ENCODE results near the gene ZAR1. TPM values are rescaled to one million over a fixed set of nuclear protein-coding genes. Genes with fewer than 3 reads are reported as not detected.

Gene ZAR1
- total RNA-seq, 1 experiment from 2014 or later = 0.47 TPM

DNA sequence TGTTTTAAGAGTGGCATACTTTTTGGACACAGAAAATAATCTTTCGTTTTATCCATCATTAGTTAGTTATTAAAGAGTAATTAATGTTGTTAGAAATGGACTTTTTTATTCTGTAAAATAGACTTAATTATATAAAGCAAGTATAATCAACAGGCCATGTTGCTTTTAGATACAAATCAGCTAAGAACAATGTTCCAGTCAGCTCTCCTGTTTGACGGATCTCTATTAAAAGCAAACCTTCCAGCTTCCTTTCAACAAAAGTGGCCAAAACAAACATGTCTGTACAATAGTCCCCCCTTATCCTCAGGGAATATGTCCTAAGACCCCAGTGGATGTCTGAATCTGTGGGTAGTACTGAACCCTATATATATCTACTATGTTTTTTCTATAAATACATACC, 11.8 kb upstream of the ZAR1 start:
- Histone ChIP-seq H3K79me2 (ENCODE audit: insufficient read depth, low read length) (no peaks in the 10 kb centered on the region), H3K9me3 (ENCODE audit: control insufficient read depth in 1 of 2, insufficient read depth in 1 of 2, low read depth in 1 of 2, low read length in 2 of 2) (no peaks in the 10 kb centered on the region), H4K20me1 (ENCODE audit: insufficient read depth) (no peaks in the 10 kb centered on the region), H3K27me3 (ENCODE audit: insufficient read depth, low read length) (no peaks in the 10 kb centered on the region), H2AFZ (ENCODE audit: low read depth, low read length, poor library complexity, severe bottlenecking) (no peak overlapping the region), H3K4me3 (replicated peaks in 1 of 2; ENCODE audit: low read depth in 1 of 2, low read length in 2 of 2) (no peak overlapping the region), H3K4me2 (ENCODE audit: low read length) (no peak overlapping the region), H3K36me3 (ENCODE audit: control insufficient read depth in 1 of 2, insufficient read depth in 2 of 2, low read length in 2 of 2) (no peaks in the 10 kb centered on the region), H3K27ac (ENCODE audit: low read depth, low read length) (no peak overlapping the region), H3K9ac (ENCODE audit: low read length) (no peak overlapping the region), H3K9me2 (ENCODE audit: insufficient read depth) (no peaks in the 10 kb centered on the region), H3K4me1 (ENCODE audit: control insufficient read depth in 1 of 2, insufficient read depth in 2 of 2, low read length in 2 of 2) (peaks cover 2 to 5% of the 10 kb centered on the region in 2 experiments; a peak in 3 of 4 replicates)
- BruUV-seq (replicated peaks) = no TSS peak
- POLR2A ChIA-PET = no interaction called here
- DNase-seq (ENCODE audit: low read depth, low spot score) (no peak), ATAC-seq (no peak)
- CTCF ChIA-PET = no interaction called here
- no peak for TF ChIP-seq SRF (IDR thresholded peaks at IDR 0.05; ENCODE audit: low read depth)
- TF ChIP-seq, protein P1, sequence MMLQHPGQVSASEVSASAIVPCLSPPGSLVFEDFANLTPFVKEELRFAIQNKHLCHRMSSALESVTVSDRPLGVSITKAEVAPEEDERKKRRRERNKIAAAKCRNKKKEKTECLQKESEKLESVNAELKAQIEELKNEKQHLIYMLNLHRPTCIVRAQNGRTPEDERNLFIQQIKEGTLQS (IDR thresholded peaks at IDR 0.05) = no peak
- TF ChIP-seq JUND (IDR thresholded peaks at IDR 0.05) = no peak
- TF ChIP-seq POLR2A (IDR thresholded peaks at IDR 0.05; ENCODE audit: borderline replicate concordance, extremely low read depth, insufficient read depth, insufficient read length) = no peak
- intact Hi-C loops (cut with micrococcal nuclease) = no loop called here
- RAD21 ChIA-PET (ENCODE audit: low non-redundant PET in 1 of 2, low total read pairs in 2 of 2, uncharacterized antibody in 2 of 2, unreplicated experiment in 2 of 2) = no interaction called here

DNA sequence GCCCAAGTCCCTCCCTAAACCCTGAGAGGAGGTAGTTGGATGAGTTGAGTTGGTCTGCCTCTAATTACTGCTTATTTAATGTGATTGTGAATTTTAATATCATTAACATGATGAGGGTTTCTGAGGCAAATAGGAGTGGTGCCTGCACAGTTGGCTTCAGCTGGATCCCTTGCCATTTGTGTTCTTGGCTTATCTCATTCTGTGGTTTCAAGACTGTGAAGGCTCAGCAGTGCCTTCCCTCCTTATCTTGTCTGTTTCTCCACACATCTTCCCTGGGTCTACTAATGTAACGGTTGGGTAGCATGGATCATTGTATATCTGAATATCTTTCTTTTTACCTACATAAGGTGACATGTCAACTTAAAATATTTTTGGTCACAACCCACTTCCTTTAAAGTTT, 8.5 kb upstream of the ZAR1 start:
- H3K4me2 ChIP-seq (ENCODE audit: low read length) = no peak overlapping the region
- H3K79me2 ChIP-seq (ENCODE audit: insufficient read depth, low read length) = peaks cover 4% of the 10 kb centered on the region; the same call in 1 of the 2 replicates
- no peaks in the 10 kb centered on the region for H3K36me3 ChIP-seq (ENCODE audit: control insufficient read depth in 1 of 2, insufficient read depth in 2 of 2, low read length in 2 of 2)
- H3K27me3 ChIP-seq (ENCODE audit: insufficient read depth, low read length) = no peaks in the 10 kb centered on the region
- no peak for DNase-seq (ENCODE audit: low read depth, low spot score)
- no peak for ATAC-seq
- intact Hi-C loops (cut with micrococcal nuclease) = no loop called here
- no peaks in the 10 kb centered on the region for H3K9me3 ChIP-seq (ENCODE audit: control insufficient read depth in 1 of 2, insufficient read depth in 1 of 2, low read depth in 1 of 2, low read length in 2 of 2)
- POLR2A ChIA-PET = no interaction called here
- no peak overlapping the region for H3K4me3 ChIP-seq (replicated peaks in 1 of 2; ENCODE audit: low read depth in 1 of 2, low read length in 2 of 2)
- no peak overlapping the region for H3K9ac ChIP-seq (ENCODE audit: low read length)
- no TSS peak for BruUV-seq (replicated peaks)
- H3K4me1 ChIP-seq (ENCODE audit: control insufficient read depth in 1 of 2, insufficient read depth in 2 of 2, low read length in 2 of 2) = peaks cover 2 to 15% of the 10 kb centered on the region in 2 experiments; a peak in 3 of 4 replicates
- CTCF ChIA-PET = no interaction called here
- H2AFZ ChIP-seq (ENCODE audit: low read depth, low read length, poor library complexity, severe bottlenecking) = no peak overlapping the region
- RAD21 ChIA-PET (ENCODE audit: low non-redundant PET in 1 of 2, low total read pairs in 2 of 2, uncharacterized antibody in 2 of 2, unreplicated experiment in 2 of 2) = no interaction called here
- H3K9me2 ChIP-seq (ENCODE audit: insufficient read depth) = no peaks in the 10 kb centered on the region
- H4K20me1 ChIP-seq (ENCODE audit: insufficient read depth) = no peaks in the 10 kb centered on the region
- H3K27ac ChIP-seq (ENCODE audit: low read depth, low read length) = no peak overlapping the region
- TF ChIP-seq RAD21 (IDR thresholded peaks at IDR 0.05; ENCODE audit: low read depth) (no peak), SRF (IDR thresholded peaks at IDR 0.05; ENCODE audit: low read depth) (no peak), EZH2phosphoT487 (IDR thresholded peaks at IDR 0.05; ENCODE audit: borderline replicate concordance) (no peak), POLR2A (IDR thresholded peaks at IDR 0.05; ENCODE audit: borderline replicate concordance, extremely low read depth, insufficient read depth, insufficient read length) (no peak), ELF1 (IDR thresholded peaks at IDR 0.05; ENCODE audit: borderline replicate concordance, low read depth) (no peak), TCF7L2 (IDR thresholded peaks at IDR 0.05; ENCODE audit: borderline replicate concordance, extremely low read depth, insufficient read depth, insufficient read length) (no peak), EGR1 (IDR thresholded peaks at IDR 0.05; ENCODE audit: low read depth) (no peak)
- TF ChIP-seq, protein P2, sequence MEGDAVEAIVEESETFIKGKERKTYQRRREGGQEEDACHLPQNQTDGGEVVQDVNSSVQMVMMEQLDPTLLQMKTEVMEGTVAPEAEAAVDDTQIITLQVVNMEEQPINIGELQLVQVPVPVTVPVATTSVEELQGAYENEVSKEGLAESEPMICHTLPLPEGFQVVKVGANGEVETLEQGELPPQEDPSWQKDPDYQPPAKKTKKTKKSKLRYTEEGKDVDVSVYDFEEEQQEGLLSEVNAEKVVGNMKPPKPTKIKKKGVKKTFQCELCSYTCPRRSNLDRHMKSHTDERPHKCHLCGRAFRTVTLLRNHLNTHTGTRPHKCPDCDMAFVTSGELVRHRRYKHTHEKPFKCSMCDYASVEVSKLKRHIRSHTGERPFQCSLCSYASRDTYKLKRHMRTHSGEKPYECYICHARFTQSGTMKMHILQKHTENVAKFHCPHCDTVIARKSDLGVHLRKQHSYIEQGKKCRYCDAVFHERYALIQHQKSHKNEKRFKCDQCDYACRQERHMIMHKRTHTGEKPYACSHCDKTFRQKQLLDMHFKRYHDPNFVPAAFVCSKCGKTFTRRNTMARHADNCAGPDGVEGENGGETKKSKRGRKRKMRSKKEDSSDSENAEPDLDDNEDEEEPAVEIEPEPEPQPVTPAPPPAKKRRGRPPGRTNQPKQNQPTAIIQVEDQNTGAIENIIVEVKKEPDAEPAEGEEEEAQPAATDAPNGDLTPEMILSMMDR (IDR thresholded peaks at IDR 0.05 in 2 of 3, conservative IDR thresholded peaks at IDR 0.05 in 1 of 3; ENCODE audit: borderline replicate concordance in 1 of 3, insufficient read depth in 1 of 3, low read depth in 2 of 3, low read length in 2 of 3) = no peak
- TF ChIP-seq, protein P3, sequence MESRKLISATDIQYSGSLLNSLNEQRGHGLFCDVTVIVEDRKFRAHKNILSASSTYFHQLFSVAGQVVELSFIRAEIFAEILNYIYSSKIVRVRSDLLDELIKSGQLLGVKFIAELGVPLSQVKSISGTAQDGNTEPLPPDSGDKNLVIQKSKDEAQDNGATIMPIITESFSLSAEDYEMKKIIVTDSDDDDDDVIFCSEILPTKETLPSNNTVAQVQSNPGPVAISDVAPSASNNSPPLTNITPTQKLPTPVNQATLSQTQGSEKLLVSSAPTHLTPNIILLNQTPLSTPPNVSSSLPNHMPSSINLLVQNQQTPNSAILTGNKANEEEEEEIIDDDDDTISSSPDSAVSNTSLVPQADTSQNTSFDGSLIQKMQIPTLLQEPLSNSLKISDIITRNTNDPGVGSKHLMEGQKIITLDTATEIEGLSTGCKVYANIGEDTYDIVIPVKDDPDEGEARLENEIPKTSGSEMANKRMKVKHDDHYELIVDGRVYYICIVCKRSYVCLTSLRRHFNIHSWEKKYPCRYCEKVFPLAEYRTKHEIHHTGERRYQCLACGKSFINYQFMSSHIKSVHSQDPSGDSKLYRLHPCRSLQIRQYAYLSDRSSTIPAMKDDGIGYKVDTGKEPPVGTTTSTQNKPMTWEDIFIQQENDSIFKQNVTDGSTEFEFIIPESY (IDR thresholded peaks at IDR 0.05; ENCODE audit: extremely low read depth, insufficient replicate concordance, low read length) = no peak
- TF ChIP-seq, protein P1 (IDR thresholded peaks at IDR 0.05) = no peak

Data from HCT116 (cell line).